ENCODE results near the gene SPACDR. TPM values are rescaled to one million over a fixed set of nuclear protein-coding genes. Genes with fewer than 3 reads are reported as not detected.

The SPACDR gene
- total and polyA plus RNA-seq, 9 of the 15 experiments (the other 6 are each of a cell fraction or from before 2014, with no cell fraction given): 0.07 to 0.55 (median 0.14) TPM; not detected in 1

DNA sequence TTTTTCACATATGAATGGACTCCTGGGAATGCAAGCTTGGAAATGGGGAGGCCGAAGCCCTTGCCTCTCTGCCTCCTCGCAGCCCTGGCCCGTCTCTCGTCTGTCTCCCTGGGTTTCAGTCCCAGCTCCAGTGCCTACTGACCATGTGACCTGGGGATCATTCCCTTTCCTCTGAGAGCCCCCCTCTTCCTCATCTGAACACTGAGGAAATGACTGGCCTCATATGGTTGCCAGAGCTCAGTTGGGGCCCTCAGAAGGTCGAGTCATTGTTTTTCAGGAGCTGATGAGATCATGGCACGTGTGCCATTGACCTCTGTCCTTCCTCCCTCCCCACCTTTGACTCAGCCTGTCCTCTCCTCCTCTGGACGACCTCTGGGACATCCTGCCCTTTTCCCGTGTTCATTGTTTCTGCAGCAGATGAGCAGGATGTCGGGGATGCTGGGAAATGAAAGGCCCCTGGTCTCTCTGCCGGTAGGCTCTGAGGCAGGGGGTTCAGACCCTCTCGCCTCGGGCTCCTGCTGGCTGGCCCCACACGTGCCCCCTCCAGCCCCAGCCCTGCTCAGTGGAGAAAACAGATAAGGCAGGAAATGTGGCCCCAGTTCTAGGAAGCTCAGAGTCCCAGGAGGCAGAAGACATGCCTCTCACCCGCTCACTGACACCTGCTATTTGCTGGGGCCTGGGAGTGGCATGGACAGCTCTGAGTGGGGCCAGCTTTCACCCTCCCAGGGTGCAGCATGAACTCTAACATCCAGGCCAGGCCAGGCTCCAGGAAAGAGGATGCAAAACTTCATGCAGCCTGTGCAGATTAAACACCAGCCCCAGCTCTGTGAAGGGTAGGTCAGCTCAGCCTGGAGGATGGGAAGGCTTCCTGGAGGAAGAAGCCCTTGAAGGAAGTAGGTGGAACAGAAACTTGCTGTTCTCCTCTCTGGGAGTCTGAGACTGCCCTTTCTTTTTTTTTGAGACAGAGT is 19.5 kb downstream of the SPACDR start (continued):
- TF ChIP-seq, protein P1, sequence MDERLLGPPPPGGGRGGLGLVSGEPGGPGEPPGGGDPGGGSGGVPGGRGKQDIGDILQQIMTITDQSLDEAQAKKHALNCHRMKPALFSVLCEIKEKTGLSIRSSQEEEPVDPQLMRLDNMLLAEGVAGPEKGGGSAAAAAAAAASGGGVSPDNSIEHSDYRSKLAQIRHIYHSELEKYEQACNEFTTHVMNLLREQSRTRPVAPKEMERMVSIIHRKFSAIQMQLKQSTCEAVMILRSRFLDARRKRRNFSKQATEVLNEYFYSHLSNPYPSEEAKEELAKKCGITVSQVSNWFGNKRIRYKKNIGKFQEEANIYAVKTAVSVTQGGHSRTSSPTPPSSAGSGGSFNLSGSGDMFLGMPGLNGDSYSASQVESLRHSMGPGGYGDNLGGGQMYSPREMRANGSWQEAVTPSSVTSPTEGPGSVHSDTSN (CRISPR knock-in tag; IDR thresholded peaks at IDR 0.05; ENCODE audit: low read depth): no peak
- TF ChIP-seq, protein P1 (tag; conservative IDR thresholded peaks at IDR 0.05; ENCODE audit: low read depth): no peak; the same call in 1 of the 2 replicates
- peak; percentile 77 for TF ChIP-seq MAFG (tag; conservative IDR thresholded peaks at IDR 0.05)
- 0 out of 2 replicates have a peak, but pooled peaks have one; percentile 43 for TF ChIP-seq PHB2 (IDR thresholded peaks at IDR 0.05; ENCODE audit: low read depth)
- TF ChIP-seq XRCC4 (IDR thresholded peaks at IDR 0.05; ENCODE audit: extremely low read depth, insufficient read depth, insufficient read length): no peak
- no peak for TF ChIP-seq NFATC3 (IDR thresholded peaks at IDR 0.05)
- no peak for TF ChIP-seq MCM7 (IDR thresholded peaks at IDR 0.05)
- peak; percentile 98 for TF ChIP-seq ATF7 (IDR thresholded peaks at IDR 0.05)
- TF ChIP-seq ZNF76 (CRISPR knock-in tag; IDR thresholded peaks at IDR 0.05; ENCODE audit: borderline replicate concordance): peak; percentile 72; the same call in 1 of the 2 replicates
- TF ChIP-seq, protein P2, sequence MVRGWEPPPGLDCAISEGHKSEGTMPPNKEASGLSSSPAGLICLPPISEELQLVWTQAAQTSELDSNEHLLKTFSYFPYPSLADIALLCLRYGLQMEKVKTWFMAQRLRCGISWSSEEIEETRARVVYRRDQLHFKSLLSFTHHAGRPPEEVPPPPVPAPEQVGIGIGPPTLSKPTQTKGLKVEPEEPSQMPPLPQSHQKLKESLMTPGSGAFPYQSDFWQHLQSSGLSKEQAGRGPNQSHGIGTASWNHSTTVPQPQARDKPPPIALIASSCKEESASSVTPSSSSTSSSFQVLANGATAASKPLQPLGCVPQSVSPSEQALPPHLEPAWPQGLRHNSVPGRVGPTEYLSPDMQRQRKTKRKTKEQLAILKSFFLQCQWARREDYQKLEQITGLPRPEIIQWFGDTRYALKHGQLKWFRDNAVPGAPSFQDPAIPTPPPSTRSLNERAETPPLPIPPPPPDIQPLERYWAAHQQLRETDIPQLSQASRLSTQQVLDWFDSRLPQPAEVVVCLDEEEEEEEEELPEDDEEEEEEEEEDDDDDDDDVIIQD (CRISPR knock-in tag; IDR thresholded peaks at IDR 0.05): no peak
- TF ChIP-seq, protein P3, sequence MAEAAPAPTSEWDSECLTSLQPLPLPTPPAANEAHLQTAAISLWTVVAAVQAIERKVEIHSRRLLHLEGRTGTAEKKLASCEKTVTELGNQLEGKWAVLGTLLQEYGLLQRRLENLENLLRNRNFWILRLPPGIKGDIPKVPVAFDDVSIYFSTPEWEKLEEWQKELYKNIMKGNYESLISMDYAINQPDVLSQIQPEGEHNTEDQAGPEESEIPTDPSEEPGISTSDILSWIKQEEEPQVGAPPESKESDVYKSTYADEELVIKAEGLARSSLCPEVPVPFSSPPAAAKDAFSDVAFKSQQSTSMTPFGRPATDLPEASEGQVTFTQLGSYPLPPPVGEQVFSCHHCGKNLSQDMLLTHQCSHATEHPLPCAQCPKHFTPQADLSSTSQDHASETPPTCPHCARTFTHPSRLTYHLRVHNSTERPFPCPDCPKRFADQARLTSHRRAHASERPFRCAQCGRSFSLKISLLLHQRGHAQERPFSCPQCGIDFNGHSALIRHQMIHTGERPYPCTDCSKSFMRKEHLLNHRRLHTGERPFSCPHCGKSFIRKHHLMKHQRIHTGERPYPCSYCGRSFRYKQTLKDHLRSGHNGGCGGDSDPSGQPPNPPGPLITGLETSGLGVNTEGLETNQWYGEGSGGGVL (CRISPR knock-in tag; IDR thresholded peaks at IDR 0.05): no peak
- TF ChIP-seq HDAC6 (IDR thresholded peaks at IDR 0.05; ENCODE audit: low read depth, low read length): no peak
- TF ChIP-seq, protein P4, sequence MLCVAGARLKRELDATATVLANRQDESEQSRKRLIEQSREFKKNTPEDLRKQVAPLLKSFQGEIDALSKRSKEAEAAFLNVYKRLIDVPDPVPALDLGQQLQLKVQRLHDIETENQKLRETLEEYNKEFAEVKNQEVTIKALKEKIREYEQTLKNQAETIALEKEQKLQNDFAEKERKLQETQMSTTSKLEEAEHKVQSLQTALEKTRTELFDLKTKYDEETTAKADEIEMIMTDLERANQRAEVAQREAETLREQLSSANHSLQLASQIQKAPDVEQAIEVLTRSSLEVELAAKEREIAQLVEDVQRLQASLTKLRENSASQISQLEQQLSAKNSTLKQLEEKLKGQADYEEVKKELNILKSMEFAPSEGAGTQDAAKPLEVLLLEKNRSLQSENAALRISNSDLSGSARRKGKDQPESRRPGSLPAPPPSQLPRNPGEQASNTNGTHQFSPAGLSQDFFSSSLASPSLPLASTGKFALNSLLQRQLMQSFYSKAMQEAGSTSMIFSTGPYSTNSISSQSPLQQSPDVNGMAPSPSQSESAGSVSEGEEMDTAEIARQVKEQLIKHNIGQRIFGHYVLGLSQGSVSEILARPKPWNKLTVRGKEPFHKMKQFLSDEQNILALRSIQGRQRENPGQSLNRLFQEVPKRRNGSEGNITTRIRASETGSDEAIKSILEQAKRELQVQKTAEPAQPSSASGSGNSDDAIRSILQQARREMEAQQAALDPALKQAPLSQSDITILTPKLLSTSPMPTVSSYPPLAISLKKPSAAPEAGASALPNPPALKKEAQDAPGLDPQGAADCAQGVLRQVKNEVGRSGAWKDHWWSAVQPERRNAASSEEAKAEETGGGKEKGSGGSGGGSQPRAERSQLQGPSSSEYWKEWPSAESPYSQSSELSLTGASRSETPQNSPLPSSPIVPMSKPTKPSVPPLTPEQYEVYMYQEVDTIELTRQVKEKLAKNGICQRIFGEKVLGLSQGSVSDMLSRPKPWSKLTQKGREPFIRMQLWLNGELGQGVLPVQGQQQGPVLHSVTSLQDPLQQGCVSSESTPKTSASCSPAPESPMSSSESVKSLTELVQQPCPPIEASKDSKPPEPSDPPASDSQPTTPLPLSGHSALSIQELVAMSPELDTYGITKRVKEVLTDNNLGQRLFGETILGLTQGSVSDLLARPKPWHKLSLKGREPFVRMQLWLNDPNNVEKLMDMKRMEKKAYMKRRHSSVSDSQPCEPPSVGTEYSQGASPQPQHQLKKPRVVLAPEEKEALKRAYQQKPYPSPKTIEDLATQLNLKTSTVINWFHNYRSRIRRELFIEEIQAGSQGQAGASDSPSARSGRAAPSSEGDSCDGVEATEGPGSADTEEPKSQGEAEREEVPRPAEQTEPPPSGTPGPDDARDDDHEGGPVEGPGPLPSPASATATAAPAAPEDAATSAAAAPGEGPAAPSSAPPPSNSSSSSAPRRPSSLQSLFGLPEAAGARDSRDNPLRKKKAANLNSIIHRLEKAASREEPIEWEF (CRISPR knock-in tag; IDR thresholded peaks at IDR 0.05): peak; percentile 88

Data from K562 (cell line).